Left hindlimb (tissue), 1 donor: Measurements from ENCODE around the gene FHIT.

ENCODE experiments used
- DNase-seq: peaks from one replicate; pipeline ENCODE4 v3.0.0-alpha.2; 2018

Gene FHIT

GRCh38 chr3:60307562-60308199 is 943.6 kb downstream of the FHIT start:
- no peak for DNase-seq

GRCh38 chr3:60304112-60304511 is 947.1 kb downstream of the FHIT start:
- no peak for DNase-seq

- DNase-seq, result no peak
Observed at GRCh38 chr3:60303160-60303559, 948.1 kb downstream of the FHIT start.

GRCh38 chr3:60301142-60301541 is 950.1 kb downstream of the FHIT start:
- no peak for DNase-seq

GRCh38 chr3:60298141-60298540 is 953.1 kb downstream of the FHIT start:
- DNase-seq, result no peak

- no peak for DNase-seq
Observed at GRCh38 chr3:60294181-60294580, 957.1 kb downstream of the FHIT start.

- no peak for DNase-seq
Observed at GRCh38 chr3:60291115-60291514, 960.1 kb downstream of the FHIT start.

- no peak for DNase-seq
Observed at GRCh38 chr3:60290122-60290492, 961.1 kb downstream of the FHIT start.

- no peak for DNase-seq
Observed at GRCh38 chr3:60289341-60290121, 961.7 kb downstream of the FHIT start.

- no peak for DNase-seq
Observed at GRCh38 chr3:60282866-60283265, 968.4 kb downstream of the FHIT start.

- DNase-seq, result no peak
Observed at GRCh38 chr3:60281970-60282369, 969.3 kb downstream of the FHIT start.

GRCh38 chr3:60277361-60277800 is 973.9 kb downstream of the FHIT start:
- DNase-seq, result no peak

- DNase-seq, result no peak
Observed at GRCh38 chr3:60276615-60277014, 974.6 kb downstream of the FHIT start.

- no peak for DNase-seq
Observed at GRCh38 chr3:60274646-60275045, 976.6 kb downstream of the FHIT start.

GRCh38 chr3:60274098-60274497 is 977.2 kb downstream of the FHIT start:
- no peak for DNase-seq

GRCh38 chr3:60269829-60270266 is 981.4 kb downstream of the FHIT start:
- DNase-seq, result no peak

GRCh38 chr3:60269377-60269776 is 981.9 kb downstream of the FHIT start:
- no peak for DNase-seq

GRCh38 chr3:60268123-60268522 is 983.1 kb downstream of the FHIT start:
- DNase-seq, result no peak

- no peak for DNase-seq
Observed at GRCh38 chr3:60266444-60266843, 984.8 kb downstream of the FHIT start.

GRCh38 chr3:60263191-60263590 is 988.1 kb downstream of the FHIT start:
- DNase-seq, result no peak

GRCh38 chr3:60262546-60262945 is 988.7 kb downstream of the FHIT start:
- no peak for DNase-seq

GRCh38 chr3:60260546-60260945 is 990.7 kb downstream of the FHIT start:
- no peak for DNase-seq

GRCh38 chr3:60250810-60251209 is 1000.4 kb downstream of the FHIT start:
- DNase-seq, result no peak

- no peak for DNase-seq
Observed at GRCh38 chr3:60250206-60250605, 1001.0 kb downstream of the FHIT start.

- no peak for DNase-seq
Observed at GRCh38 chr3:60246361-60246760, 1004.9 kb downstream of the FHIT start.
